GM21528 (cell line): ENCODE data around the gene INSR.
"Not testable (repeated sequence)": the region's sequence is repeated elsewhere in the genome, so short reads cannot be mapped to it uniquely, and the experiment has no call there.

ENCODE experiments used
- ATAC-seq: cut with Tn5 transposase; IDR thresholded peaks from one replicate; pipeline ENCODE4 v1.9.1; 2021; ENCODE audit warnings: mild to moderate bottlenecking, moderate library complexity; ENCODE audit not compliant: unreplicated experiment, low FRiP score

The INSR gene

GRCh38 chr19:7258840-7259395, 35.3 kb downstream of the INSR start:
- ATAC-seq = no peak

GRCh38 chr19:7258041-7258839, 36.0 kb downstream of the INSR start:
- ATAC-seq = no peak

- ATAC-seq = no peak
Observed at GRCh38 chr19:7257148-7258040, 36.8 kb downstream of the INSR start.

GRCh38 chr19:7255631-7256030, 38.6 kb downstream of the INSR start:
- ATAC-seq = no peak

- ATAC-seq = no peak
Observed at GRCh38 chr19:7255119-7255518, 39.1 kb downstream of the INSR start.

- ATAC-seq = no peak
Observed at GRCh38 chr19:7254590-7254989, 39.6 kb downstream of the INSR start.

GRCh38 chr19:7252364-7252763, 41.9 kb downstream of the INSR start:
- ATAC-seq = no peak

GRCh38 chr19:7251494-7251893, 42.7 kb downstream of the INSR start:
- no peak for ATAC-seq

GRCh38 chr19:7250951-7251350, 43.3 kb downstream of the INSR start:
- ATAC-seq = no peak

- ATAC-seq = no peak
Observed at GRCh38 chr19:7250057-7250596, 44.1 kb downstream of the INSR start.

- ATAC-seq = no peak
Observed at GRCh38 chr19:7247155-7247554, 47.1 kb downstream of the INSR start.

- ATAC-seq = no peak
Observed at GRCh38 chr19:7246601-7247000, 47.6 kb downstream of the INSR start.

- ATAC-seq = no peak
Observed at GRCh38 chr19:7242601-7243258, 51.5 kb downstream of the INSR start.

GRCh38 chr19:7238051-7238450, 56.2 kb downstream of the INSR start:
- ATAC-seq = no peak

- no peak for ATAC-seq
Observed at GRCh38 chr19:7236153-7236552, 58.1 kb downstream of the INSR start.

- no peak for ATAC-seq
Observed at GRCh38 chr19:7230826-7231225, 63.4 kb downstream of the INSR start.

GRCh38 chr19:7229735-7230134, 64.5 kb downstream of the INSR start:
- ATAC-seq = no peak

GRCh38 chr19:7228935-7229541, 65.2 kb downstream of the INSR start:
- no peak for ATAC-seq

GRCh38 chr19:7227735-7228134, 66.5 kb downstream of the INSR start:
- ATAC-seq = no peak

GRCh38 chr19:7227149-7227548, 67.1 kb downstream of the INSR start:
- ATAC-seq = not testable (repeated sequence)
